C4-2B (cell line): ENCODE data around the gene GRIN3B.

ENCODE experiments used
- ZFX ChIP-seq: fragments of 450-650 bp; IDR thresholded peaks from 2 replicates; pipeline ENCODE4 v1.6.1; 2017
- TF ChIP-seq, protein P1 (sequence below): fragments of 450-650 bp; conservative IDR thresholded peaks from 2 replicates; pipeline ENCODE4 v1.5.1; 2017; ENCODE audit warnings: mild to moderate bottlenecking

DNA sequence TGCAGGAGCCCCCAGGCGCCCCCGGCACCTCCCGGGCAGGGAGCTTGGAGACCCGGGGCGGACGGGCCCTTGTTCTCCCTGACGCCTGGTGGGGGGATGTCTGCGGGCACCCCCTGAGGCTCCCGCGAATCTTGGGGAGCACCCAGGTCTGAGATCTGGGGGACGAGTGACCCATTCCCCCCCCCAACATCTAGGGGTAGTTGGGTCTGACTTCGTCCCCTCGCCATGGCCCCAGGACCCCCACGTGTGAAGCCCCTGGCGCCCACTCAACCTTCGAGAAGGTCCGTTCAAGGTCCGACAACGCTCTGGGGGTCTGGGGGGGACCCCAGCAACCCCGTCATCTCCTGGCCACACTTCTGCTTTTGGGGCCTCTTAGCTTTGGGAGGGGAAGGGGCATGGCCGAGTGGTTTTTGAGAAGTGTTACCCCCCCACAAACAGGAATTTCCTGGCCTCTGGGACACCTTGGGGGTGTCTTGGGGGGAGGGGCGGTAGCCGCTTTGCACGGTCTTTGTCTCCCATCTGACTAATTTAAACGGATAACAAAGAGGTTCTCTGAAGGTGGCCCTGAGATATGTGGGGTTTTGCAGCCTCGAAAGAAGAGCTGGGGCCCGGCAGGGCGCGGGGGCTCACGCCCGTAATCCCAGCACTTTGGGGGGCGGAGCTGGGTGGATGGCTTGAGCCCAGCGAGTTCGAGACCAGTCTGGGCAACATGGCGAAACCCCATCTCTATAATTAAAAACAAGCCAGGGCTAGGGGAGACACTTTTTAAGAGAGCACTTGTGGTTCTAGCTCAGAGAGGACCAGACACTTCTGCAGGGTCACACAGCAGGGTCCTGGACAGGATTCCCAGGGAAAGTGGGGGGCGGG, 26.8 kb downstream of the GRIN3B start:
- TF ChIP-seq, protein P1, sequence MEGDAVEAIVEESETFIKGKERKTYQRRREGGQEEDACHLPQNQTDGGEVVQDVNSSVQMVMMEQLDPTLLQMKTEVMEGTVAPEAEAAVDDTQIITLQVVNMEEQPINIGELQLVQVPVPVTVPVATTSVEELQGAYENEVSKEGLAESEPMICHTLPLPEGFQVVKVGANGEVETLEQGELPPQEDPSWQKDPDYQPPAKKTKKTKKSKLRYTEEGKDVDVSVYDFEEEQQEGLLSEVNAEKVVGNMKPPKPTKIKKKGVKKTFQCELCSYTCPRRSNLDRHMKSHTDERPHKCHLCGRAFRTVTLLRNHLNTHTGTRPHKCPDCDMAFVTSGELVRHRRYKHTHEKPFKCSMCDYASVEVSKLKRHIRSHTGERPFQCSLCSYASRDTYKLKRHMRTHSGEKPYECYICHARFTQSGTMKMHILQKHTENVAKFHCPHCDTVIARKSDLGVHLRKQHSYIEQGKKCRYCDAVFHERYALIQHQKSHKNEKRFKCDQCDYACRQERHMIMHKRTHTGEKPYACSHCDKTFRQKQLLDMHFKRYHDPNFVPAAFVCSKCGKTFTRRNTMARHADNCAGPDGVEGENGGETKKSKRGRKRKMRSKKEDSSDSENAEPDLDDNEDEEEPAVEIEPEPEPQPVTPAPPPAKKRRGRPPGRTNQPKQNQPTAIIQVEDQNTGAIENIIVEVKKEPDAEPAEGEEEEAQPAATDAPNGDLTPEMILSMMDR: no peak
- TF ChIP-seq ZFX: no peak
